K562 (cell line): ENCODE measurements around the gene LUC7L3.

Experiments
- EP300 ChIP-seq: IDR thresholded peaks from 2 replicates; pipeline ENCODE4 v1.6.1; 2012; ENCODE audit warnings: low read length, improper control_type of control experiment
- EZH2 ChIP-seq: IDR thresholded peaks from 2 replicates; pipeline ENCODE4 v1.6.1; 2012; ENCODE audit warnings: low read depth, mild to moderate bottlenecking, inconsistent platforms, low read length, borderline replicate concordance
- MTF1 ChIP-seq: fragments of 250-450 bp; sonication (Bioruptor Pico); IDR thresholded peaks from 2 replicates; pipeline ENCODE4 v1.9.0; 2021; ENCODE audit warnings: moderate library complexity, mild to moderate bottlenecking, inconsistent platforms, borderline replicate concordance
- MYNN ChIP-seq, 2 experiments: sonication (generic); formaldehyde crosslinking in 1 of 2; IDR thresholded peaks; 2 replicates each; pipeline versions ENCODE4 v1.5.0 to v1.6.1; 2016 to 2020; ENCODE audit warnings: antibody characterized with exemption in 1 of 2, missing genetic modification reagents in 1 of 2
- PHF8 ChIP-seq: fragments of 200-600 bp; sonication (generic); IDR thresholded peaks from 2 replicates; pipeline ENCODE4 v1.6.1; 2012; ENCODE audit warnings: mixed run types, mild to moderate bottlenecking, inconsistent platforms, low read length, moderate library complexity, borderline replicate concordance
- POLR2A ChIP-seq: fragments of 450-650 bp; conservative IDR thresholded peaks from 2 replicates; pipeline ENCODE4 v1.6.1; 2016
- POLR2AphosphoS5 ChIP-seq: IDR thresholded peaks from 2 replicates; pipeline ENCODE4 v1.6.1; 2011; ENCODE audit warnings: mild to moderate bottlenecking, low read depth, low read length, moderate library complexity; ENCODE audit not compliant: control insufficient read depth, insufficient read depth
- TOE1 ChIP-seq, 2 experiments: fragments of 450-650 bp in 1 of 2; sonication (generic) in 1 of 2; formaldehyde crosslinking in 1 of 2; IDR thresholded peaks; 2 replicates each; pipeline versions ENCODE4 v1.7.1 to v1.8.0; 2016 to 2022; ENCODE audit warnings: borderline replicate concordance in 2 of 2, mild to moderate bottlenecking in 2 of 2, antibody characterized with exemption in 1 of 2, inconsistent platforms in 1 of 2, low read depth in 1 of 2, missing genetic modification reagents in 1 of 2, moderate library complexity in 1 of 2
- U2AF2 ChIP-seq: fragments of 200-400 bp; formaldehyde crosslinking; optimal IDR thresholded peaks from 2 replicates; pipeline ENCODE3; 2017; ENCODE audit warnings: low read depth, mild to moderate bottlenecking, low read length
- TF ChIP-seq, protein P1 (sequence below), 3 experiments: IDR thresholded peaks in 2 of 3; conservative IDR thresholded peaks in 1 of 3; 2 replicates each; pipeline ENCODE4 v1.5.1; 2011 to 2012; ENCODE audit warnings: low read length in 3 of 3, mild to moderate bottlenecking in 3 of 3, control low read depth in 2 of 3, improper control_type of control experiment in 1 of 3, inconsistent platforms in 1 of 3, low read depth in 1 of 3, mixed read lengths in 1 of 3, moderate library complexity in 1 of 3; ENCODE audit not compliant: insufficient read depth in 2 of 3
- TF ChIP-seq, protein P2 (sequence below): fragments of 450-650 bp; IDR thresholded peaks from 2 replicates; pipeline ENCODE4 v1.6.1; 2018; ENCODE audit warnings: mild to moderate bottlenecking, low read depth; ENCODE audit not compliant: partially characterized antibody
- TF ChIP-seq, protein P3 (sequence below), 2 experiments: fragments of 450-650 bp in 1 of 2; IDR thresholded peaks; 2 replicates each; pipeline ENCODE4 v1.6.1; 2011 to 2017; ENCODE audit warnings: low read depth in 2 of 2, antibody characterized with exemption in 1 of 2, borderline replicate concordance in 1 of 2, low read length in 1 of 2, mild to moderate bottlenecking in 1 of 2, mixed read lengths in 1 of 2; ENCODE audit not compliant: control insufficient read depth in 1 of 2
- TF ChIP-seq, protein P4 (sequence below): fragments of 200-800 bp; sonication (Bioruptor generic); IDR thresholded peaks from 2 replicates; pipeline ENCODE4 v1.6.1; 2017; ENCODE audit warnings: missing genetic modification characterization, missing compliant biosample characterization

DNA sequence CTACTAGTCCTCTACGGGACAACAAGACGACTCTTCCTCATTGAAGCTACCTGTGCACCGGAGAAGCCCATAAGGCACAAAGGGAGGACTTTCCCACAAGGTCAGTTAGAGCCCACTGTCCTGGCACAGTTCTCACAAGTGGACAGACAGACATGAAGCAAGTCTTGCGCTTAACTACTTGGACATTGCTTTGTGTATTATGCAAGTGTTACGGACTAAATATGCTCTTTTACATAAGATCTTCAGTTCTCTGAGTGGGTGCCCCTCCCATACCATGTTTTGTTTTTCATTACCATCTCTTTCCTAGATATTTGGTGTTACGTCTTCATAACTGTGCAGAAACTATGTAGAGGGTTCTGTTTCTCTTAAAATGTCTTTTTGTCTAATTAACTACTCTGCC is 29.8 kb downstream of the LUC7L3 start:
- TF ChIP-seq PHF8 = no peak
- TF ChIP-seq, protein P1, sequence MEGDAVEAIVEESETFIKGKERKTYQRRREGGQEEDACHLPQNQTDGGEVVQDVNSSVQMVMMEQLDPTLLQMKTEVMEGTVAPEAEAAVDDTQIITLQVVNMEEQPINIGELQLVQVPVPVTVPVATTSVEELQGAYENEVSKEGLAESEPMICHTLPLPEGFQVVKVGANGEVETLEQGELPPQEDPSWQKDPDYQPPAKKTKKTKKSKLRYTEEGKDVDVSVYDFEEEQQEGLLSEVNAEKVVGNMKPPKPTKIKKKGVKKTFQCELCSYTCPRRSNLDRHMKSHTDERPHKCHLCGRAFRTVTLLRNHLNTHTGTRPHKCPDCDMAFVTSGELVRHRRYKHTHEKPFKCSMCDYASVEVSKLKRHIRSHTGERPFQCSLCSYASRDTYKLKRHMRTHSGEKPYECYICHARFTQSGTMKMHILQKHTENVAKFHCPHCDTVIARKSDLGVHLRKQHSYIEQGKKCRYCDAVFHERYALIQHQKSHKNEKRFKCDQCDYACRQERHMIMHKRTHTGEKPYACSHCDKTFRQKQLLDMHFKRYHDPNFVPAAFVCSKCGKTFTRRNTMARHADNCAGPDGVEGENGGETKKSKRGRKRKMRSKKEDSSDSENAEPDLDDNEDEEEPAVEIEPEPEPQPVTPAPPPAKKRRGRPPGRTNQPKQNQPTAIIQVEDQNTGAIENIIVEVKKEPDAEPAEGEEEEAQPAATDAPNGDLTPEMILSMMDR (IDR thresholded peaks at IDR 0.05 in 2 of 3, conservative IDR thresholded peaks at IDR 0.05 in 1 of 3; ENCODE audit: insufficient read depth in 2 of 3, low read depth in 1 of 3, low read length in 3 of 3) = no peak
- no peak for TF ChIP-seq EP300
- no peak for TF ChIP-seq EZH2
- TF ChIP-seq MYNN (IDR thresholded peaks at IDR 0.05) = no peak
- TF ChIP-seq MYNN (CRISPR knock-in tag; IDR thresholded peaks at IDR 0.05) = no peak
- TF ChIP-seq TOE1 (IDR thresholded peaks at IDR 0.05; ENCODE audit: borderline replicate concordance) = no peak
- no peak for TF ChIP-seq TOE1 (CRISPR knock-in tag; IDR thresholded peaks at IDR 0.05; ENCODE audit: borderline replicate concordance, low read depth)
- TF ChIP-seq U2AF2 = no peak
- TF ChIP-seq POLR2A = 0 out of 2 replicates have a peak, but pooled peaks have one; percentile 27
- TF ChIP-seq, protein P2, sequence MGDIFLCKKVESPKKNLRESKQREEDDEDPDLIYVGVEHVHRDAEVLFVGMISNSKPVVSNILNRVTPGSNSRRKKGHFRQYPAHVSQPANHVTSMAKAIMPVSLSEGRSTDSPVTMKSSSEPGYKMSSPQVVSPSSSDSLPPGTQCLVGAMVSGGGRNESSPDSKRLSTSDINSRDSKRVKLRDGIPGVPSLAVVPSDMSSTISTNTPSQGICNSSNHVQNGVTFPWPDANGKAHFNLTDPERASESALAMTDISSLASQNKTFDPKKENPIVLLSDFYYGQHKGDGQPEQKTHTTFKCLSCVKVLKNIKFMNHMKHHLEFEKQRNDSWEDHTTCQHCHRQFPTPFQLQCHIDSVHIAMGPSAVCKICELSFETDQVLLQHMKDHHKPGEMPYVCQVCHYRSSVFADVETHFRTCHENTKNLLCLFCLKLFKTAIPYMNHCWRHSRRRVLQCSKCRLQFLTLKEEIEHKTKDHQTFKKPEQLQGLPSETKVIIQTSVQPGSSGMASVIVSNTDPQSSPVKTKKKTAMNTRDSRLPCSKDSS = no peak
- TF ChIP-seq MTF1 (CRISPR knock-in tag) = no peak
- TF ChIP-seq, protein P3, sequence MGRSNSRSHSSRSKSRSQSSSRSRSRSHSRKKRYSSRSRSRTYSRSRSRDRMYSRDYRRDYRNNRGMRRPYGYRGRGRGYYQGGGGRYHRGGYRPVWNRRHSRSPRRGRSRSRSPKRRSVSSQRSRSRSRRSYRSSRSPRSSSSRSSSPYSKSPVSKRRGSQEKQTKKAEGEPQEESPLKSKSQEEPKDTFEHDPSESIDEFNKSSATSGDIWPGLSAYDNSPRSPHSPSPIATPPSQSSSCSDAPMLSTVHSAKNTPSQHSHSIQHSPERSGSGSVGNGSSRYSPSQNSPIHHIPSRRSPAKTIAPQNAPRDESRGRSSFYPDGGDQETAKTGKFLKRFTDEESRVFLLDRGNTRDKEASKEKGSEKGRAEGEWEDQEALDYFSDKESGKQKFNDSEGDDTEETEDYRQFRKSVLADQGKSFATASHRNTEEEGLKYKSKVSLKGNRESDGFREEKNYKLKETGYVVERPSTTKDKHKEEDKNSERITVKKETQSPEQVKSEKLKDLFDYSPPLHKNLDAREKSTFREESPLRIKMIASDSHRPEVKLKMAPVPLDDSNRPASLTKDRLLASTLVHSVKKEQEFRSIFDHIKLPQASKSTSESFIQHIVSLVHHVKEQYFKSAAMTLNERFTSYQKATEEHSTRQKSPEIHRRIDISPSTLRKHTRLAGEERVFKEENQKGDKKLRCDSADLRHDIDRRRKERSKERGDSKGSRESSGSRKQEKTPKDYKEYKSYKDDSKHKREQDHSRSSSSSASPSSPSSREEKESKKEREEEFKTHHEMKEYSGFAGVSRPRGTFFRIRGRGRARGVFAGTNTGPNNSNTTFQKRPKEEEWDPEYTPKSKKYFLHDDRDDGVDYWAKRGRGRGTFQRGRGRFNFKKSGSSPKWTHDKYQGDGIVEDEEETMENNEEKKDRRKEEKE (IDR thresholded peaks at IDR 0.05; ENCODE audit: borderline replicate concordance in 1 of 2, control insufficient read depth in 1 of 2, low read depth in 2 of 2, low read length in 1 of 2) = no peak
- no peak for TF ChIP-seq POLR2AphosphoS5
- TF ChIP-seq, protein P4, sequence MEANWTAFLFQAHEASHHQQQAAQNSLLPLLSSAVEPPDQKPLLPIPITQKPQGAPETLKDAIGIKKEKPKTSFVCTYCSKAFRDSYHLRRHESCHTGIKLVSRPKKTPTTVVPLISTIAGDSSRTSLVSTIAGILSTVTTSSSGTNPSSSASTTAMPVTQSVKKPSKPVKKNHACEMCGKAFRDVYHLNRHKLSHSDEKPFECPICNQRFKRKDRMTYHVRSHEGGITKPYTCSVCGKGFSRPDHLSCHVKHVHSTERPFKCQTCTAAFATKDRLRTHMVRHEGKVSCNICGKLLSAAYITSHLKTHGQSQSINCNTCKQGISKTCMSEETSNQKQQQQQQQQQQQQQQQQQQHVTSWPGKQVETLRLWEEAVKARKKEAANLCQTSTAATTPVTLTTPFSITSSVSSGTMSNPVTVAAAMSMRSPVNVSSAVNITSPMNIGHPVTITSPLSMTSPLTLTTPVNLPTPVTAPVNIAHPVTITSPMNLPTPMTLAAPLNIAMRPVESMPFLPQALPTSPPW (CRISPR knock-in tag) = no peak
